Activated naive CD8-positive, alpha-beta T cell treated with anti-CD3 and anti-CD28 coated beads for 36 hours (primary cell): ENCODE results near the gene FBXO38. TPM values are rescaled to one million over a fixed set of nuclear protein-coding genes. Genes with fewer than 3 reads are reported as not detected.

Source experiments
- DNase-seq: peaks from one replicate; pipeline ENCODE4 v3.0.0; 2021
- H3K27ac Mint-ChIP-seq: one replicate; pipeline ENCODE4 v1.8.0; 2022; ENCODE audit warnings: mild to moderate bottlenecking, moderate library complexity, mixed read lengths
- H3K27me3 Mint-ChIP-seq: one replicate; pipeline ENCODE4 v1.8.0; 2022; ENCODE audit warnings: mild to moderate bottlenecking, mixed read lengths
- H3K36me3 Mint-ChIP-seq: one replicate; pipeline ENCODE4 v1.8.0; 2021; ENCODE audit warnings: mild to moderate bottlenecking, mixed read lengths
- H3K4me1 Mint-ChIP-seq: one replicate; pipeline ENCODE4 v1.8.0; 2021; ENCODE audit warnings: mixed read lengths
- H3K4me3 Mint-ChIP-seq: one replicate; pipeline ENCODE4 v1.8.0; 2022; ENCODE audit warnings: mild to moderate bottlenecking, moderate library complexity, mixed read lengths
- H3K9me3 Mint-ChIP-seq: one replicate; pipeline ENCODE4 v1.8.0; 2022; ENCODE audit warnings: mixed read lengths
- total RNA-seq, 2 experiments: library from RNA; stranded (reverse); gene quantifications; one replicate each; pipeline ENCODE4 v1.2.3, GENCODE V29; 2021

The FBXO38 gene
- total RNA-seq, 2 experiments from 2014 or later = 35.9 to 38.8 TPM

GRCh38 chr5:148492351-148492750 lies 108.6 kb downstream of the FBXO38 start:
- no peaks in the 10 kb centered on the region for H3K36me3 Mint-ChIP-seq
- no peak overlapping the region for H3K27ac Mint-ChIP-seq
- H3K9me3 Mint-ChIP-seq = no peaks in the 10 kb centered on the region
- DNase-seq = no peak
- H3K4me1 Mint-ChIP-seq = no peaks in the 10 kb centered on the region
- peaks cover 29% of the 10 kb centered on the region for H3K27me3 Mint-ChIP-seq
- no peak overlapping the region for H3K4me3 Mint-ChIP-seq

Other genes with a start within 250 kb of the FBXO38 start
- not detected for gene SPINK14, start 215.4 kb upstream of the FBXO38 start, total RNA-seq
- not detected for gene SPINK6, start 180.9 kb upstream of the FBXO38 start, total RNA-seq
- gene MARCOL, start 145.4 kb upstream of the FBXO38 start, total RNA-seq = not detected
- gene SPINK13, start 115.2 kb upstream of the FBXO38 start, total RNA-seq = not detected
- not detected for gene SPINK7, start 71.5 kb upstream of the FBXO38 start, total RNA-seq
- gene SPINK9, start 48.4 kb upstream of the FBXO38 start, total RNA-seq = not detected